ENCODE measurements around the gene TMEFF2. TPM values are rescaled to one million over a fixed set of nuclear protein-coding genes. Genes with fewer than 3 reads are reported as not detected.

The TMEFF2 gene
- total RNA-seq, 1 experiment from 2014 or later, result 2.2 TPM

DNA sequence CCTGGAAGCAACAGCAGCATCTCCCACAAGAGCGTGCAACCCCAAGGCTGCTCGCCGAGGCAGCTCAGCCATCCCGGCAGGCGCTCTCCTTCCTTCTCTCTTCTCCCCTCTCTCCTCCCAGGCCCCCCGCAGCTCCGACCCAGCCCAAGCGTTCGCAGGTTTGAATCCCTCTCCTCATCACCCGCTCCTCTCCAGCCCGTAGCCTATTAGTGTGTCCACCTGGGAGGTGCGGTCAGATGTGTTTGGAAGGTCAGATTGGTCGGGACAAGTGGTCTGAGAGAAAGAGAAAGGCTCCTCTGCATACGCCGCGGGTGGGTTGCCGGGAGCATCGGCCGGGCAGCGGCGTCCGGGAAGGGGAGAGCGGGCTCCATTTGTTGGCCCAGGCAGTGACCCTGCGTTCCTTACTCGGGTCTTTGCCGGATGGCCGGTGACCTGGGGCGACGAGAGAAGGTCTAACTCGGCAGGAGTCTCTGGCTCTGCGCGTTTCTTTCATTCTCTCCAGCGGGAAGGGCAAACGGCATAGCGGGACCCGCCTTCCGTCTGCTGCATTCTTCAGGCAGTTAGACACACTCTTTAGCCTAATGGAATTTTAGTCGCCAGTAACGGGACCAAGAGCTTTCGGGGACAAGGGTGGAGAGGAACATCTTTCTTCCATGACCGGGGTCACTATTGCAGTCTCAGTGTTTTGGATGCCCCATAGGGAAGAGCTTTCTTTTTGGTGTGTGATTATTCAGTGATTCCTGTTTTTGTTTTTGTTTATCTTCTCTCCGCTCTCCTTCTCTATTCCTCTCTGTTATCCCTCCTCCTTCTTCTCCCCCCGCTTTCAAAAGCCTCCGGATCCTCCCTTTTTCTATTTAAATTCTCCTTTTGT, 1.1 kb upstream of the TMEFF2 start:
- Histone ChIP-seq H3K4me3 (peak overlapping the region; percentile 62), H3K36me3 (no peaks in the 10 kb centered on the region), H3K9me3 (no peaks in the 10 kb centered on the region), H3K27me3 (peaks cover 17% of the 10 kb centered on the region)
- DNase-seq, result peak; percentile 27

DNA sequence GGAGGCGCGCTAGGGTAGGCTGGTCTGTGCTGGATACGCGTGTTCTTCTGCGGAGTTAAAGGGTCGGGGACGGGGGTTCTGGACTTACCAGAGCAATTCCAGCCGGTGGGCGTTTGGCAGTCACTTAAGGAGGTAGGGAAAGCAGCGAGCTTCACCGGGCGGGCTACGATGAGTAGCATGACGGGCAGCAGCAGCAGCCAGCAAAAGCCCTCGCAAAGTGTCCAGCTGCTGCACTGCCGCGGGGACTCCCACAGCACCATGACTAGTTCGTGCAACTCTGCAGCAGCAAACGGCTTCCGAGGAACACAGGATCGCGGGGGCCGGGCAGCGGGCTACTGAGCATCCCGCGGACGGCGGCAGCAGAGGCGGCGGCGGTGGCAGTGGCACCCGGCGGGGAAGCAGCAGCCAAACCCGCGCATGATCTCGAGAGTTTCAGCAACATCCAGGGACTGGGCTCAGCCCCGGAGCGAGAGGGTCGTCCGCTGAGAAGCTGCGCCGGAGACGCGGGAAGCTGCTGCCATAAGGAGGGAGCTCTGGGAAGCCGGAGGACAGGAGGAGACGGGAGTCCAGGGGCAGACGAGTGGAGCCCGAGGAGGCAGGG, 368 bp downstream of the TMEFF2 start:
- no peak for DNase-seq
- no peaks in the 10 kb centered on the region for H3K9me3 ChIP-seq
- no peaks in the 10 kb centered on the region for H3K36me3 ChIP-seq
- peak overlapping the region; percentile 62 for H3K4me3 ChIP-seq
- H3K27me3 ChIP-seq, result peaks cover 17% of the 10 kb centered on the region

DNA sequence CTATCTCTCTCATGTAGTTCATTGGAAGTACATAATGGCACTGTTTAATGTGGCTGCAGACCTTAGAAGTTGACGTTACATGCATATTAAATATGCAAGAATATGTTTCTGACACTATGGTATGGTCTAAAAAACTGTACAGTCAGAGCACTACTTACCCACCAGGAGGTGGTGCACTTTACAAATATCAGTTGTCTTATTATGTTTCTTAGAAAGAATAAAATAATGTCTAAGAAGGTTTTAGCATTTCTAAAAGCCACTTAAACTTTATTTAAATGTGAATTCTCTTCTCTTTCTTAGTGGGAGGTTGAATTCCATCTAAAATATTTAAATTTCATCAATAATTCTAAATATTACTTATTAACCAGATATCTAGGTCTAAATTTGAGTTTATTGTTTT, 4.3 kb downstream of the TMEFF2 start:
- Histone ChIP-seq H3K27me3 (peaks cover 17% of the 10 kb centered on the region), H3K4me3 (no peak overlapping the region), H3K9me3 (no peaks in the 10 kb centered on the region), H3K36me3 (no peaks in the 10 kb centered on the region)
- DNase-seq, result no peak

DNA sequence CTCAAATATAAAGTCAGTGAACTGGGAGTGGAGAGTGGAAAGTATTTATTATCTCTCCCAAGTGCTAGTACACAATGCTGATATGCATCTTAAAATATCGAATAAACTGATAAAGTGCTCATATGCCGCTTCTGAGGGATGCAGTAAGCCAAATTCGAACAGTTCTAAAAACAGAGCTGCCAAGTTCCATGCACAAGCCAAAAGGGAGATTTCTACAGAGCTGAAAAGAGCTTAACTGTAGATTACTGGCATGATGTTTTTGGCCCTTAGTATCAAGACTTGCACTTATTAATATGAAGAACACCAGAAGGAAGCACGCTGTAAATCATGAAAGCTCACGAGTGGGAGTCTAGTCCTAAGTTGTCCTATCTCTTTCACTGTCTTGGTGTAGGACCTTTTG, 7.9 kb downstream of the TMEFF2 start:
- Histone ChIP-seq H3K27me3 (no peaks in the 10 kb centered on the region), H3K36me3 (no peaks in the 10 kb centered on the region), H3K4me3 (no peak overlapping the region), H3K9me3 (no peaks in the 10 kb centered on the region)
- DNase-seq, result no peak

DNA sequence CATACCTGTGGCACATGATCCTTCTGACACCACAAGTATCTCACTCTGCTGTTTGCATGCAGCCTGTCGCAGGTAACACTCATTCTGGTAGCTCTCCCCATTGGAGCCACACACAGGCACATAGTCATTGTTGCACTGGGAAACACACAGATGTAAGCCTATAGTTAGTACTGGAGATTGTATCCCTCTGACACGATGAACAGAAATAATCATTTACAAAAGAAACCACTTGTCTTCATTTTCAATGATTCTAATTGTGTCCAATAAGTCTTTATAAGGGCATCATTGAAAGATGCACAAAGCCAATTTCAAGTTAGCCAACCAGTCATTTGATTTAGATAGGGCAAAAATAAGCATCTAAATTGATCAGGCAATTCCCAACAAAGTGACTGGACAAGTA, 10.4 kb downstream of the TMEFF2 start:
- no peak for DNase-seq
- Histone ChIP-seq H3K36me3 (no peaks in the 10 kb centered on the region), H3K27me3 (no peaks in the 10 kb centered on the region), H3K9me3 (no peaks in the 10 kb centered on the region), H3K4me3 (no peak overlapping the region)

DNA sequence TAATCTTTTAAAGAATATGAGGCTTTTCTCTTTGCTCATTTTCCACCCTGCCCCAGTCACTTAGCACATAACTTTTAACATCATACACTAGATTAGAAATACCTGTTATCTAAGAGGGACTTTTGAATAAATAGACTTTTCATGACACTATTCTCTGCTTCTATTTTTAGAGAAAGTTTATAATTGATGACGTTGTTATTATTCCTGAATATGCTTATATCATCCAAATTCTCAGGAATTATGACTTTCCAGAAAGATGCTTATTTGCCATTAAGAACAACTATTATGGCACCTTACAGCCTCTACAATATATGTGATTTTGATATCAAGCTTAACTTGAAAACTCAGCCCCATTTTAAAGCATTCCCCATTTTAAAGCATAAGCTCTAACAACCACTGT, 11.4 kb downstream of the TMEFF2 start:
- Histone ChIP-seq H3K9me3 (no peaks in the 10 kb centered on the region), H3K4me3 (no peak overlapping the region), H3K36me3 (no peaks in the 10 kb centered on the region), H3K27me3 (no peaks in the 10 kb centered on the region)
- DNase-seq, result no peak

DNA sequence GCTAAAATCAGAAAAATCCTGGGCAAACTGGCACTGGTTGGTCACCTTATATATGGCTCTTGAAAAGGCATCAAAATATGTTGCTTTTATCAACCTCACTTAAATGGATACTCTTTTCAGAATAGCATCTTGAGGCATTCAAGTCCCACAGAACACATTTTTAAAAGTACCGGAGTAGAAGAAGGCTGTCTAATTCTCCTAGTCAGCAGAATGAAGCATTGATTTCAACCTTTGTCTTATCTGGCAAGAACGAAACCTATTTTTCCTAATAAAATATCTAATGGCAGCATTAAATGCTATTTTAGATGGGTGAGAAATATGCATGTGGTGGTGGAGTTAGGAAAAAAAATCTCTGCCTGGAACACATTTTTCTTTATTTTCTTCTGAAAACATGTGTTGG, 27.8 kb downstream of the TMEFF2 start:
- no peaks in the 10 kb centered on the region for H3K36me3 ChIP-seq
- no peaks in the 10 kb centered on the region for H3K9me3 ChIP-seq
- no peaks in the 10 kb centered on the region for H3K27me3 ChIP-seq
- DNase-seq, result no peak
- H3K4me3 ChIP-seq, result no peak overlapping the region

DNA sequence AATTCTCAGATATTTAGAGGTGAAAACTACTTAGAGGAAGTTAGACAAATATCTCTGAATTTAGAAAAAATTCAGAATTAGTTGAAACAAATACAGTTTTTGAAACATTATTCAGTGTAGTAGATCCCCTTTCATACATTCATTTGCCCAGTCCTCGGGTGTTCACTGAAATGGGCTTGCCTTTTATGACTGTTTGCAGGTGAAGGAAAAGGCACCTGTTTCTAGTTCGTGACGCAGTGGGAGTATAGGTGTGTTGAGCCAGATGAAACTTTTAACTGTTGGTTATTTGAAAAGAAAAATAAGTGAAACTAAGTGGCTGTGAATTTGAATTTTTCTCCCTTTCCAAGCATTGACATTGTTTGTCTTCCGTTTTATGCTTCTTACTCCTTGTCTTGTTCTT, 28.9 kb downstream of the TMEFF2 start:
- DNase-seq, result no peak
- Histone ChIP-seq H3K9me3 (no peaks in the 10 kb centered on the region), H3K27me3 (no peaks in the 10 kb centered on the region), H3K36me3 (no peaks in the 10 kb centered on the region), H3K4me3 (no peak overlapping the region)

DNA sequence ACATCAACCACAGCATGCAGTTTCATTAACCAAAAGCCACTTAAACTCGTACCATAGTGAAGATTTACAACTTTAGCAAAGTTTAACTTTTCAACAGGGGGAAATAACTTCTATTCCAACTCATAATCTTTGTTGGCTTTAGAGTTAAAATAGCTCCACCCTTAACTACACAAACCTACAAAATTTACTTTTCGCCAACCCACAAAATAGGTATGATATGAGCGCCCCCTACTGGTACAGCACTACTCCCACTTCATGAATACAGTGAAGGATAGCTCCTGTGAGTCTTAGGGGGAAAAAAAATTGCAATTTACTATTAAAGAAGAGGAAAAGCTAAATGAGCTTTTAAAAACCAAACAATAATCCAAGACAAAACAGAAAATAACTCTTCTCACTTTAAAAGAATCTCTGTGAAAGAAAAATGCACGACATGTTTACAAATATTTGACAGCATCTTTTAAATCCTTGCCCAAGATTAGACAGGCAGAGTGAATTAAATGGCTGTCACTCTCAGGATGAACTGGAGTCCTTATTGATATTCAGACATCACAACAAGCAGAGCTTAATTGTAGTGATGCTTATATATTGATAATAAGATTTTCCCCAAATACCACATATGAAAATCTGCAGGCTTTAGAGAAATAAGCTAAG, 32.2 kb downstream of the TMEFF2 start:
- no peaks in the 10 kb centered on the region for H3K36me3 ChIP-seq
- H3K9me3 ChIP-seq, result no peaks in the 10 kb centered on the region
- H3K4me3 ChIP-seq, result no peak overlapping the region
- DNase-seq, result peak; percentile 26
- no peaks in the 10 kb centered on the region for H3K27me3 ChIP-seq

DNA sequence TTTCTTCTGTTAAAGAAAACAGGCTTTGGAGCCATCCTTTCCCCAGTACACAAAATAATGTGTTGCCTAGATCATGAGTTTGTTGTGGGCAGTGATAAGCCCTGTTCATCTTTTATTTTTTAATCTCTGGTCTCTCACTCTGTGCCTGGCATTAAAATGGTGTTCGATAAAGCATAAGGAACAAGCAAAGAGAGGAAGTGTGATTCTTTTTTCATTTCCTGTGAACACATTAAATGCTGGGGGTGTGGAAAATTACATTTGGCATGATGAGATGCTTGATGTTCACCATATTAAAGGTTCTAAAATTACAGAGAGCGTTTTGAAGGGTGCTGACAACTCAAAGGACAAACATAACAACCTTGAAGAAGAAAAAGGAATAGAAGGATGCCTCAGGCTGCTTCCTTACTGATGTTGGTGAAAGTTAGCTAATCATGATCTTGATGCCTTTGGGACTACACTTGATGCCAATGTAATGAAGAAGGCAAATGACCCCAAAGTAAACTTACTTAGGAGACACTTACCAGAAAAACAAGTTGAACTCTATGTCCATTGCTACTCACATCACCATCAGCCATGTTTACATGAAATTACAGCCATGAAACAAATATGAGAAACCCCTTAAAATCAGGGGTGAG, 33.0 kb downstream of the TMEFF2 start:
- H3K9me3 ChIP-seq, result no peaks in the 10 kb centered on the region
- no peak overlapping the region for H3K4me3 ChIP-seq
- DNase-seq, result no peak
- H3K36me3 ChIP-seq, result no peaks in the 10 kb centered on the region
- H3K27me3 ChIP-seq, result no peaks in the 10 kb centered on the region

DNA sequence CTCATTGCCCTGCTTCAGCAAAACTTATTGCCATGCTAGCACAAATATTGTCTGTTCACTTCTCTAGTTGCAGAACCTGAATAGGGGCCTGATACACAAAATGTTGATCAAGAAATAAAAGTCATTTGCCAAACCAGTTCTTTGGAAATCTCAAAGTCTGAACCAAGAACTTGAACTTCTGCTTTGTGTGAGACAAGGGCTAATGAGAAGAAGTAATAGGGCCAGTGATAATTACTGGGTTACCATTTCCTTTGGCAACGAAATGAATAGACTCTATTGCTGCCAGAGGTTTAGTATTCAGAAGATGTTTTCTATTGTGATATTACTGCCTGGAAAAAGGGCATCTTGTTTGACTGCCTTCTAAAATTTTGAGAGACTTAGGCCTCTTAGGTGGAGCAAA, 35.0 kb downstream of the TMEFF2 start:
- H3K9me3 ChIP-seq, result no peaks in the 10 kb centered on the region
- no peak for DNase-seq
- H3K27me3 ChIP-seq, result no peaks in the 10 kb centered on the region
- H3K36me3 ChIP-seq, result no peaks in the 10 kb centered on the region
- no peak overlapping the region for H3K4me3 ChIP-seq

DNA sequence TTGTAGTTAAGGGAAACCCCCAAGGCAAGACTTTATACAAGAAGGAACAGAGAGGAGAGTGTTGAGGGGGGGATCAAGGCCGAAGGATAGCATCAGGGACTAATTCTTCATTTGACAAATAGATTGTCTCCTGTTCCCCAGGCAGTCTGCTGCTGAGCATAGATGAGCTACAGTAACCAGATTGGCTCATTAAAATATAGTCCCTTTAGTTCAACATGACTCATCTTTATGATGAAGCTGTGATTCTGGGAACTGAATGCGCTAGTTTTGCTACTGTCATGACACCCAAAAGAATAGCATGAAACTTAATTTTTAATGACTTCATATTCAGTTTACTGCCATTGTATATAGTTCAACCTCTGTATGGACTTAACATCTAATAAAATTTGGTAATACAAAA, 35.5 kb downstream of the TMEFF2 start:
- H3K9me3 ChIP-seq, result no peaks in the 10 kb centered on the region
- H3K4me3 ChIP-seq, result no peak overlapping the region
- H3K27me3 ChIP-seq, result no peaks in the 10 kb centered on the region
- no peak for DNase-seq
- no peaks in the 10 kb centered on the region for H3K36me3 ChIP-seq

DNA sequence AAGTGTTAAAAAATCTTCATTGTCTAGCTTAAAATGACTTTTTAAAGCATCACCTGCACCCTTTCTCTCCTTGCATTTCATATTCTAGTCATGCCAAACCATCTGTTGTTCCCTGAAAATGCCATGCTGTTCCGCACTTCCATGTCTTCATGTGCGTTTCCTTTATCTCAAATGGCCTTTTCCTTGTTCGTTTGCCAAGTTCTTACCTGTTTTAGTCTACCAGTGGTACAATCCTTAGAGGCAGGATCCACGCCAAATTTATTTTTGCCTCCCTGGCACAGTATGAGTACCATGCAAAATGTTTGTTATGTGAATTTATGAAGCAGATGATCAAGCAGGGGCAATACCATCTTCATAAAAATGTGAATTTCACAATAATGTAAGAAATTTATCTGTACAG, 37.0 kb downstream of the TMEFF2 start:
- H3K9me3 ChIP-seq, result no peaks in the 10 kb centered on the region
- DNase-seq, result no peak
- no peak overlapping the region for H3K4me3 ChIP-seq
- H3K36me3 ChIP-seq, result no peaks in the 10 kb centered on the region
- no peaks in the 10 kb centered on the region for H3K27me3 ChIP-seq

DNA sequence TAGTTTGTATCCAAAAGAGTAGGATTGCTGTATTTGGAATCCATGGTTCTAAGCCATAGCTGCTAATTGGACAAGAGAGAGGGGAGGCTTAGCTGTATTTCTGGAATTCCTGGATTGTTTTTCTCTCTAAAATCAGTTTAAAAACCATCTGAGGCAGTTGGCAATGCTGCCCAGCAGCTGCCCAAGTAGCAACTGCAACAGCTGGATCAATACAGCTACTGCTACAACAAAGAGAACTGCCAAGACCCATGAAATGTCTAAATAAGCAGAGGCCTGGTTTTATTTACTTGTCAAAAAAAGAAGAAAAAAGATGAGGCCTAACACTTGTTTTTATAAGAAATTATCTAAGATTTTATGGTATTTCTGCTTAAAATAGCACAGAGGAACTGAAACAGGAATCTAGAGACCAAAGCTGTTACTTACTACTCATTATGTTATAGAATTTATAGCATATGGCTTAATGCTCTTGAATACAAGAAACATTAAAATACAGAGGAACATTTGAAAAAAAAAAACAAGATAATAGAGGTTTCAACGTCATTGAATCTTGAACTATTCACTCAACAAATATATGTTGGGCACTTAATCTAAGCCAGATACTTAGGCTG, 39.1 kb downstream of the TMEFF2 start:
- no peaks in the 10 kb centered on the region for H3K9me3 ChIP-seq

DNA sequence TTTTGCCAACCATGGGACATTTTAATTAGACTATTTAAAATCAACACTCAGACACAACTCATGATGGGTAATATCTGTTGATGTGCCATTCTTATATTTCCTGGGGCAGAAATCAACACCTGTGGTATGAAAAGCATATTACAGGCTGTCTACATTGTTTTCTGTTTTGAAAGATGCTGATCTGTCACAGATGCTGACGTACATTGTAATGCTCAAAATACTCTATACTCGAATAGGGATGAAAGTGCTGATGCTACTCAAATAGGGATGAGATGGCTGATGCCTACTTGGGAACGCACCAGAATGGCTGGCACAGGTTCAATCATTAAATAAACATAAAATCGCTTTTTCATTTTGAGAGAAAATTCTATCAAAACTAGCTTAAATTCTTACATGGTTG, 41.2 kb downstream of the TMEFF2 start:
- Histone ChIP-seq H3K36me3 (no peaks in the 10 kb centered on the region), H3K4me3 (no peak overlapping the region)

More for the DNA sequence above, 39.1 kb downstream of the TMEFF2 start:
- DNase-seq, result no peak
- H3K36me3 ChIP-seq, result no peaks in the 10 kb centered on the region
- H3K27me3 ChIP-seq, result no peaks in the 10 kb centered on the region
- no peak overlapping the region for H3K4me3 ChIP-seq

DNA sequence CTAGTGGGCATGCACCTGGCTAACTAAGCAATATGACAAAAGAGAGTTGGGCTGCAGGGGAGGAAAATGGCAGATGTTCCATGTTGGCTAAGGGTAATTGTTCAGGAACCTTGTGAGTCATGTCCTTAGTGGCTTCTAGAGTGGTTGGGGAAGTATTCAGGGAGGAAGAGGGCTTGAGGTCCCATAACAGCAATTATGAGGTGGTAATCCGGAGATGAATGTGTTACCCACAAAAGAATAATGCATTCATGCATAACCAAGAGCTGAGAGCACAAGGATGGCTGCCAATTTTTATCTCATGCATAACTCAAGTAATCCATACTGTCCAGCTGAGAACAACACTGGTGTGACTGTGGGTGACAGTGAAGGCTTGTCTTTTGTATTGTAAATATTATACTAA, 42.9 kb downstream of the TMEFF2 start:
- Histone ChIP-seq H3K27me3 (no peaks in the 10 kb centered on the region), H3K36me3 (no peaks in the 10 kb centered on the region), H3K9me3 (no peaks in the 10 kb centered on the region), H3K4me3 (no peak overlapping the region)
- peak; percentile 9 for DNase-seq

More for the DNA sequence above, 41.2 kb downstream of the TMEFF2 start:
- no peaks in the 10 kb centered on the region for H3K9me3 ChIP-seq
- no peak for DNase-seq
- H3K27me3 ChIP-seq, result no peaks in the 10 kb centered on the region

DNA sequence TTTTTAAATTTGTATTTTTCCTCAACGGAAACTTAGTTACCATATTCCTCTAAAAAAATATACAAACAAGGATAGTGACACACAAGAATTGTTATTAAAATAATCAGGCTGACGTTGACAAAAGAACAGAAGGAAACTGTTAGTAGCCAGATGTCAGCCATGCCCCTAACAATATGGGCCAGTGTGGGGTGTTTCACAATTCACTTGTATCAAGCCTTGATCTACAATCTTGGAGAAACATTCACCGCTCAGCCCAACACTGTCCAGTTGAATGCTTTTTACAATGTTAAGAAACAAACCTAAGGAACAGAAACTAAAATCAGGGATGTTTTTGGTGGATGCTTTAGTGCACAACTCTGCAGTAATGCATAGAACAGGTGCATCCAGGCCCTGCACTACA, 44.6 kb downstream of the TMEFF2 start:
- H3K27me3 ChIP-seq, result no peaks in the 10 kb centered on the region
- DNase-seq, result no peak
- H3K4me3 ChIP-seq, result no peak overlapping the region
- no peaks in the 10 kb centered on the region for H3K9me3 ChIP-seq
- no peaks in the 10 kb centered on the region for H3K36me3 ChIP-seq
